HG02973 (cell line): ENCODE data around the gene CPA2.
"Not testable (repeated sequence)": the region's sequence is repeated elsewhere in the genome, so short reads cannot be mapped to it uniquely, and the experiment has no call there.

Source experiments
- ATAC-seq: cut with Tn5 transposase; IDR thresholded peaks from one replicate; pipeline ENCODE4 v1.9.1; 2021; ENCODE audit warnings: moderate library complexity; ENCODE audit not compliant: unreplicated experiment

CPA2 gene

GRCh38 chr7:130249626-130250025 lies 17.0 kb upstream of the CPA2 start:
- ATAC-seq, result not testable (repeated sequence)

GRCh38 chr7:130254555-130254954 lies 12.1 kb upstream of the CPA2 start:
- ATAC-seq, result no peak

- no peak for ATAC-seq
Observed at GRCh38 chr7:130256704-130257103, 10.0 kb upstream of the CPA2 start.

- ATAC-seq, result no peak
Observed at GRCh38 chr7:130258494-130259078, 8.1 kb upstream of the CPA2 start.

GRCh38 chr7:130262448-130262847 lies 4.2 kb upstream of the CPA2 start:
- no peak for ATAC-seq

GRCh38 chr7:130263130-130263529 lies 3.5 kb upstream of the CPA2 start:
- ATAC-seq, result no peak

- no peak for ATAC-seq
Observed at GRCh38 chr7:130266961-130267321, 278 bp downstream of the CPA2 start.

- no peak for ATAC-seq
Observed at GRCh38 chr7:130268463-130269317, 2.0 kb downstream of the CPA2 start.

GRCh38 chr7:130269318-130269694 lies 2.6 kb downstream of the CPA2 start:
- no peak for ATAC-seq

GRCh38 chr7:130270947-130271800 lies 4.5 kb downstream of the CPA2 start:
- no peak for ATAC-seq

- no peak for ATAC-seq
Observed at GRCh38 chr7:130272381-130273080, 5.9 kb downstream of the CPA2 start.

- no peak for ATAC-seq
Observed at GRCh38 chr7:130273081-130273932, 6.6 kb downstream of the CPA2 start.

GRCh38 chr7:130273933-130274255 lies 7.2 kb downstream of the CPA2 start:
- ATAC-seq, result no peak

- no peak for ATAC-seq
Observed at GRCh38 chr7:130274296-130274695, 7.6 kb downstream of the CPA2 start.

GRCh38 chr7:130274983-130275591 lies 8.4 kb downstream of the CPA2 start:
- ATAC-seq, result no peak

GRCh38 chr7:130275826-130276297 lies 9.2 kb downstream of the CPA2 start:
- no peak for ATAC-seq

GRCh38 chr7:130276796-130277762 lies 10.4 kb downstream of the CPA2 start:
- no peak for ATAC-seq

GRCh38 chr7:130277763-130278643 lies 11.3 kb downstream of the CPA2 start:
- no peak for ATAC-seq
